IPS DF 4.7 (cell line): Measurements from ENCODE around the gene MID2.
"Not testable (repeated sequence)": the region's sequence is repeated elsewhere in the genome, so short reads cannot be mapped to it uniquely, and the experiment has no call there.

Source experiments
- DNase-seq: peaks from one replicate; pipeline ENCODE4 v3.0.0-alpha.2; 2013; ENCODE audit warnings: low spot score; ENCODE audit errors: extremely low read depth

MID2 gene

DNA sequence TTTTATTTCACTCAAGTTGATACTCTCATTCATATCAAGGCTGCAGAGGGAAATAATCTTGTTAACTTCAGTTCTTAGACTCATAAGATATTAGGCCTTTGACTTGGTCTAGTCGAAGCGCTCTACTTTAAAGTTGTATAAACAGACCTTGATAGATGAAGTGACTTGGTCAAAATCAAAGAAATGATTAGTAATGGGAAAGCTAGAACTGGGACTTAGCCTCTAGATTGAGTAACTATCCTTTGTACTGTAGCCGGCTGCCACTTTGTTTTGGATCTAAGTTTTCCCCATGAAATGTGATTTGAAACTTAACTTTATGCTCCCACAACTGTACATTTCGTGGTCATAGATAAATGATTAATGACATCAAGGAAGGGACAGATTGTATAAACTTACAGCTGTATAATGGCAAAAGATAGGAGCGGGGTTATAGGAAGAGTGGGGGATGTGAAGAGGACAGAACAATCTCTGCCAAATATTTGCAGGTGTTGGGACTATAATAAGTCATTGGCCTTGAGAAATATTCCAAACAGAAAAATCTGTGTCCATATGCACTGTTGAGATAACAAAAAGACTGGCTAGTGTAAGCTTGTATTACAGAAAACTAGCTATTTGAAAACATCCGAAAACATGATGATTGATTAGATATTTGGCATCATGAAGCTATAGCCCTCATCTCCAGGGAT is 17.2 kb downstream of the MID2 start:
- DNase-seq, result no peak

DNA sequence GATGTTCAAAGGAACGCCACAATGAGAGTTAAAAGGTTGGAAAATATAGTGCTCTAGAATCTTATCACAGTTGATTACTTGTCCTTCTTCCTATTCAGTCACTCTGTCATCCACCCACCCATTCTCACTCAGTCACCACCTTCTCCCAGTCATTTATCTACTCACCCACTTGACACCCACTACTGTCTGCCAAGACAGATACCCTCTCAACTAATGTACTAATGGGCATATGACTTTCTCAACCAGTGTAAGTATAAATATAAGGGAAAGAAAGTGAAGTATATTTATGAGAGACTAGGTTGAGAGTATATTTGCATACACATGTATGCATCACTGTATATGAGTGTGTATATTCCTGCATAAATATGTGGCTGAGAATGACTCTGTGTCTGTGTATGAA is 20.0 kb downstream of the MID2 start:
- DNase-seq, result no peak

DNA sequence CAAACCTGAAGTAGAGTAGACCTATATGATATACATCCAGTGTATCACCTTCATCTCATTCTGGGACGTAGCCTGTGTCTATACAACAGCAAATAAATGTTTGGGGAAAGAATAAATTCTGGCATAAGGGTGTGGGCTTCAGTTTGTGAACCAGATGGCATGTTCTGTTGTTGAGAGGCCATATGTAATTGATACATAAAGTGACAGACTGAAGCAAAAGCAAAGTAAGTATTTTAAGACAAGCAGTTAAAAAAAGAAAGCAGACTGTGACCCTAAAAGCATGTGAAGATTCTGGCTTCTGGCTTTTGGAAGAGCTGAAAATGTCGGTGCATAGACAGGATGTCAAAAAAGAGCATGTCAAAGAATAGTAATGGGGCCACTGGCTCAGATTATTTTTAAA is 22.9 kb downstream of the MID2 start:
- no peak for DNase-seq

DNA sequence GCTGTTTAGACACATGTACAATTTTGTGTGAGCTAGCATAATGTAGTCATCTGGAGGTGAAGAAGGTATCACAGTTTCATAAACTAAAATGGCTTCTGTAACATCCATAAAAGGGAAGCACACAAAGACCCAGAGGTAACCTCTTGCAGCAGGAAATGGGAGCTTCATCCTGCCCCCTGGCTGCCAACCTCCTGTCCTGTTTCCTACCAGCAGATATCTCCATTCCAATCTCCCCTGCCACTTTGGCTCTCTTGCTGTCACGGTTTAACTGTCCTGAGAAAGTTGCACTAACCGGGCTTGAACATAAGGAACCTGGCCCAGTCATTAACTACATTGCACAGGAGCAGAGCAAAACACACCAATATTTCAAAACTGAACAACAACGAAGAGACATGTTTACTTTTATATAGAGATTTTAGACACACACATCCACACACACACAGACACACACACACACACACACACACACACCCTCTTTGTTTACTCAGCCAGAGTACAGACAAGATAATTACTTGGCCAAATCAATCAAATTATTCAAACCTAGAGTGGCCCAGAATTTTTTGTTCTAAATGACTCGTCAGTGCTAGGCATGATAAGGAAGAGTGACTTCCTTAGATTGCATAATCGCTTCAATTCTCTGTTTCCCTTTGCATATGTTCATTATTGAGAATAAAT is 24.2 kb downstream of the MID2 start:
- no peak for DNase-seq

DNA sequence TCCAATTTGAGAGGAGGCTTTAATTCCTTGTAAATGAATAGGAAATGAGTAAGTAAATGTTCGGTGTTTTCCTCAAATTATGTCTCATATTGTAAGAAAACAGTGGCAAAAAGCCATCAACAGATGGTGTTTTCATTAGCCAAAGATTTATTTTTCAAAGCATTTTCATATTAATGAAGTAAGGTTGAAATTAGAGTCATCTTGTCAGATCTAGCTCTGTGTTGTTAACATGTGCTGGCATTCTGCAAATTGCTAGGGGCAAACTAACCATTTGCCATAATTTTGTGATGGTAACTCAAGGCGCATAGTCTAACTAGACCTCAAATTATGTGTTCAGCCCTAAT is 24.7 kb downstream of the MID2 start:
- DNase-seq, result no peak

DNA sequence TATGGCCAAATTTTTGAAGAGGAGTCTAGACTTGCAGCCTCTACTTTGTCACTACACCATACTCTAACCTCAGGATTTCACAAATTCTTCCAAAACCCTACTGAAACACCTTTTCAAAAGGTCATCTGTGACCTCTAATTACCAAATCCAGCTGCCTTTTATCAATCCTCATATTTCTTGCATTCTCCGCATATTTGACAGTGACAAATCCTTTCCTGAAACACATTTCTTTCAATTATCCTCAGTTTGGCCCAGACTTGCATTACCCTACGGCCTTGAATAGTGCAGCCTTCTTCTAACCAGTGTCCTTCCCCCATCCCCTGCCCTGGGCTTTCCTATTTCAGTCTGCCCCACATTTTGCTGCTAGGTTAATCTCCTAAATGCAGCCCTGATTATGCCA is 25.5 kb downstream of the MID2 start:
- no peak for DNase-seq

DNA sequence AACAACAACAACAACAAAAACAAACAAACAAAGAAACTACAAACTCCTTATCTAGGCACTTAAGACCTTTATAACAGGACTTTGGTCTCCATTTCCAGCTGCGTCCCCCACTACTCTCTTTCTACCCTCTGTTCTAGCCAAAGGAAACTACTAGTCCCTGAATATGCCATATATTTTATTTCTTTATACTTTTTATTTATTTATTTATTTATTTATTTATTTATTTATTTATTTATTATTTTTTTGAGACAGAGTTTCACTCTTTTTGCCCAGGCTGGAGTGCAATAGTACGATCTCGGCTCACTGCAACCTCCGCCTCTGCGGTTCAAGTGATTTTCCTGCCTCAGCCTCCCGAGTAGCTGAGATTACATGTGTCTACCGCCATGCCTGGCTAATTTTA is 26.0 kb downstream of the MID2 start:
- not testable (repeated sequence) for DNase-seq

DNA sequence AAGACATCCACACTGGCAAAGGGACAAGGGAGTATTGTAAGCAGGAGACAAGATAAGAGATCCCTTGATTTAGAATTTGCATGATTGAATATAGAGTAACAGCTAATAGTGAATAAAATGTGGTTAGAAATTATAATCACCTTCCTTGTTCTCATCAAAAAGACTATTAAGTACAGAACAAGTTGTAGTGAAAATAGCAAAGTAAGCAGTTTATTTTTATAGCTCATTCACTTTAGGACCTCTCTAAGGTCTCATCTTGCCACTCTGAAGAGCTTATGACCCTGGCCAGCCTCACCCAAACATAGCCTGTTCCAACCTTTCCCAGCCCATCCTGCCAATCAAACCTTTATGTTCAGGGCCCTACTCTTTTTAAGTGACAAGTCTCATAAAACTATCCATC is 30.6 kb downstream of the MID2 start:
- DNase-seq, result no peak

DNA sequence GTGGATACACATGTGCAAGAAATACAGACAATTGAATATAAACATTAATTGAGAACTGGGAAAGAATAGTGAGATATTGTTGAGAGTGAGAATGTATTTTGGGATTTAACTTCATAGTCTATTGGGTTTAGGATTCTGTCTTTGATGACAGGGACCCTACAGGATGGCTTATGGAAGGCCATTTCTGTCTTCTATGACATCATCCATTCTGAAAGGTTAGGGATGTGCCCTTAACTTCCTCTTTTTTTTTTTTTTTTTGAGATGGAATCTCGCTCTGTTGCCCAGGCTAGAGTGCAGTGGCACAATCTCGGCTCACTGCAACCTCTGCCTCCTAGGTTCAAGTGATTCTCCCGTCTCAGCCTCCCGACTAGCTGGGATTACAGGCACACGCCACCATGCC is 31.4 kb downstream of the MID2 start:
- DNase-seq, result not testable (repeated sequence)

DNA sequence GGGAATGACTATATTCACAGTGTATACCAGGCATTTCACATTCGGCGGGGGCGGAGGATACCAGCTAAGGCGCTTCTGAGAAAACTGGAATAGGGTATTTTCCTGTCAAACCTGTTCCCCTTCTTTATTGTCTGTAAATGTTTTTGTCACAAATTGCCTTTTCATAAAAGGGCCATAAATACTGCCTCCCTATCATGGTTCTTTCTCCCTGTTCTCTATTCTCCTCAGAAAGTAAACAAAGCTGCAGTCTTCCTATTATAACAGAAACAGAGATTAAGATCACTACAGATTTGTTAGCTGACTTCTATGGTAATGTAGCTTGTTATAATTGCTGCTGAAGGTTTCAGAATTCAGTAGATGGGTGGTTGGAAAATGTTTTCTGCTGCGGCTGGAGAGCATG is 32.2 kb downstream of the MID2 start:
- DNase-seq, result no peak

DNA sequence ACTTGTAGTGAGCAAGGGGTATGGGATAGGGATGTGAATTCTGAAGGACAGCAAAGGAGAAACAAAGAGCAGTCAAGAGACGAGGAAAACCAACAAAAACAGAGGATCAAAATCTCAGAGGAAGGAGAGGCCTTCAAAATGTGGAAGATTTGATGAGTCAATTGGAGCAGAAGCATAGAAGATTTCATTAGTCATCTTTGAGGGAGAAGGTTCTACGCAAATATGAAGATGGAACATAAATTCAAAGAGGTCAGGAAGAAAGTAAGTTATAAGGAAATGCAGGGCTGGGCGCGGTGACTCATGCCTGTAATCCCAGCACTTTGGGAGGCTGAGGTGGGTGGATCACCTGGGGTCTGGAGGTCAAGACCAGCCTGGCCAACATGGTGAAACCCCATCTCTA is 35.4 kb downstream of the MID2 start:
- DNase-seq, result no peak

DNA sequence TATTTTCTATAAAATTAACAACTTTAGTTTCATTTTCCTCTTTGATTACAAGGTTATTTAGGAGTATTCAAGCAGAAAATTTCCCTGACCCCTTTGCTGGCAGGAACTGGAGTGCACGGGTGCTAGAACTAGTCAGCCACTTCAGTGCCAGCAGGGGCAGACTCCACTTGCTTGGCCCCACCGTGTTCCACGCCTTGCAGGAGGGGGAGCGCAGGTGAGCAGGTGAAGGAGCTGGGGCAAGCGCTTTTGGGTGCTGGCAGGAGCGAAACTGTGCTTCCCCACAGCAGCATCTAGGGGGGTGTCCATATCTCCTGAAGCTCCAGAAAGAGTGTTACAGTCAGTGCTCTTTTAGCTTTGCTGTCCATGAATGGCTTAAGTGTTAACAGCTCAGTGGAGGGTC is 45.5 kb downstream of the MID2 start:
- DNase-seq, result no peak

DNA sequence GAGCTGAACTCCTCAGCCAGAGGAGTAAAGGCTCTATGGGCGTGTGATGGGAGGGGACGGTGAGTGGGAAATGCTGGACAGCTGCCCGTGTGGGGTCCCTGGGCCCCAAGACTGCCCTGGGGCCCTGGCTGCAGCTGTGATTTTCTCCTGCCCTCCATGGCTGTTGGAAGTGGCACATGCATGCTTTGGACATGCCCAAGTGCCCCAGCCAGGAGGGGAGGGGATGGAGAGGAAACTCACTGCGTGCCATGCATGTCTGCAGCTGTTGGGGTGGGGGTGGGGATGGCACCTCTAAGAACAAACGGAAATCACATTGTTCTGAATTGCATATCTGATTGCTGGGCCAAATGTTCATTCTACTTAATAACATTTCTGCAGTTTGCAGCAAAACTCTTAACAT is 52.4 kb downstream of the MID2 start:
- DNase-seq, result no peak

DNA sequence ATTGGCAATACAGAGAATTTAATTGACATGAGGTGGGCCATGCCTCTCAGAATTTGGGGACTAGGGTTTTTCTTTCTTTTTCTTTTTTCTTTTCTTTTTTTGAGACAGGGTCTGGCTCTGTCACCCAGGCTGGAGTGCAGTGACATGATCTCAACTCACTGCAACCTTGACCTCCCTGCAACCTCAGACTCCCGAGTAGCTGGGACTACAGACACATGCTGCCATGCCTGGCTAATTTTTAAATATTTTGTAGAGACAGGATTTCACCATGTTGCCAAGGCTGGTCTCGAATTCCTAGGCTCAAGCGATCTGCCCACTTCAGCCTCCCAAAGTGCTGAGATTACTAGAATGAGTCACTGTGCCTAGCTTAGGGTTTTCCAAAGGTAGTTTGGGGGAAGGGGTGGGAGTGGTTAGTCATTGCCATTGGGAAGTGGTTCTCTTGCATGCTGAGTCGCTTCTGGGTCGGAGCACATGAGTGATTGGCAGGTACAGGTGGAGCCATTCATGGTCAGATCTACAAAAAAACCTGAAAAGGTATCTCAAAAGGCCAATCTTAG is 54.5 kb downstream of the MID2 start:
- DNase-seq, result no peak

DNA sequence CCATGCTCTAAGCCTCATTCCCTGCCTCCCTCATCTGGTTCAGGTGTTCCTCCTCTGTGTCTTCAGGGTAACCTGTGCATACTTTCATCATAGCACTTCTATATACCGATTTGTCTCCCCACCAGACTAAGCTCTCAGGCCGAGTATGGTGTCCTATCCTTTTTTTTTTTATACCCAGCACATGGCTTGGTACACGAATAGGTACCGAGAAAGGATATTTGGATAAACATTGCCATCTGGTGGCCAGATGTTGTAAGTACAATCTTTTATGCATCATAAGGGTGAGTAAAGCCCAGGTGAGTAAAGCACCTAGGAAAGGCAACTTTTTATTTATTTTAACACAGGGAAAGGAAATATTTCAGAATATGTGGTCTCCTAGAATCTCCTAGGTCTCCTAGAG is 68.4 kb downstream of the MID2 start:
- peak; percentile 30 for DNase-seq

DNA sequence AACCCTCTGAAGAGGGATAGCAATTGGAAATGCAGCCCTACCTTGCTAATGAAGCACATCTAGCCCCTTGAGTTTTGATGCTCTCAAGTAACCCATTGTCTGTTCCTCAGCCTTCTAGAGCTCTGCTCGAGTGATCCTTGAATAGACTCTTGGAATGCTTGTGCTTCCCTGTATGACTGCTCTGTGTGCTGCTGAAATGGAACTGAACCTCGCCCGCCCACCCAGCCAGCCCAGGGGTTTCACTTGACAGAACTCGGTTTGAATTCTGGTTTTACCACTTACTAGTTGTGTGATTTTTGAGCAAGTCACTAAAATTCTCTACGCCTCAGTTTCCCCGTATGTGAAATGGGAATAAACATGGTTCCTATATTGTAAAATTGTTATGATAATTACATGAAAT is 77.1 kb downstream of the MID2 start:
- DNase-seq, result no peak

DNA sequence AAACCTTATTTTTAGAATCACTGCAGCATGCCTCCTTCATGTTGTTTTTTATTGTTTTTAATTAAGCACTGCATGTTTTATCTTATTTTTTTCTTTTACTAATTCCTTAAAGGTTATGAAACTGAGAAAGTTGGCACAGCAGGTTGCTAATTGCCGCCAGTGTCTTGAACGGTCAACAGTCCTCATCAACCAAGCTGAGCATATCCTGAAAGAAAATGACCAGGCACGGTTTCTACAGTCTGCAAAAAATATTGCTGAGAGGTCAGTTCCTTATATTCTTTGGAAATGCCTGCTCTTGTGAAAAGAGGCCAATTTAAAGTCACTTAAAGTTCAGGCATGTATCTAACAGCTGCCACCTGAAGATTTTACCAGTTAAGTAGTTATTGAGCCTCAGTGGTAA is 79.7 kb downstream of the MID2 start:
- DNase-seq, result no peak

DNA sequence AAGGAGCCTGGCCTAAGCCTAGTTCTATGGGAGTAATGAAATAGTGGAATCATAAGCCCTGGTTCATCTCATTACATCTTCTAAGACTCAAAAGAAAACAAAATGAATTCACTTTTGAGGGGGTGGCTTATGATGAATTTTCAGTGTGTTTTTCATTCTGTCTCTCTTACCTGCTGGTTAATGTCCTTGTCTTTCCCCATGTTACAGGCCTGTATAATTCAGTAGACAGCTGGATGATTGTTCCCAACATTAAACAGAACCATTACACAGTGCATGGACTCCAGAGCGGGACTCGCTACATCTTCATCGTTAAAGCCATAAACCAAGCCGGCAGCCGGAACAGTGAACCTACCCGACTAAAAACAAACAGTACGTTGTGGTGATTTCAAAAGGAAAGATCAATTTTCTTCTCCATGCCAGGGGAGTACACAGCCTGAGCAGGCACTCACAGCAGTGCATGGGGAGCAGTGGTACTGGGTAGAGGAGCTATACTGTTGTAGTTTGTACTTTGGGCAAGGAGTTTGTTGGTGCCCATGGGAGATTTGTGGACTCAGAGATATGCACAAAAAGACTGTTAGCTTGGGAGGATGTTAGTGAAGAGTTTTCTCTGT is 98.6 kb downstream of the MID2 start:
- DNase-seq, result no peak

DNA sequence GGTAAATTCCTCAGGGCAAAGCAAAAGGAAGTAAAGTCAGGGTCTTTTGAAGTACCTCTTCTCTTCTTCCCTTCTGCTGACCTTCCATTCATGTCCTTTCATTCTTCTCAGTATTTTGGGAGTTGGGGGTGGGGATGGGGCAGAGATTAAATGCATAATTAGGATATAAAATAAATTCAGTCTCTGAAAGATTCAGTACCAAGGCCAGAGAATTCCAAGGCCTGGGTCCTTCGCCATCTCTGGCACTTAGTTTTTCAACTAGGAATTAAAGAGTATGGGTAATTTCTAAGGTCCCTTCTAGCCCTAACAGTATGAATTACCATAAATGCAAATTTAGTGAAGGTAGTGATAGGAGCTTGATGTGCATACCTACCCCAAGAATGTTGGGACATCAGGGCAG is 108.6 kb downstream of the MID2 start:
- no peak for DNase-seq

DNA sequence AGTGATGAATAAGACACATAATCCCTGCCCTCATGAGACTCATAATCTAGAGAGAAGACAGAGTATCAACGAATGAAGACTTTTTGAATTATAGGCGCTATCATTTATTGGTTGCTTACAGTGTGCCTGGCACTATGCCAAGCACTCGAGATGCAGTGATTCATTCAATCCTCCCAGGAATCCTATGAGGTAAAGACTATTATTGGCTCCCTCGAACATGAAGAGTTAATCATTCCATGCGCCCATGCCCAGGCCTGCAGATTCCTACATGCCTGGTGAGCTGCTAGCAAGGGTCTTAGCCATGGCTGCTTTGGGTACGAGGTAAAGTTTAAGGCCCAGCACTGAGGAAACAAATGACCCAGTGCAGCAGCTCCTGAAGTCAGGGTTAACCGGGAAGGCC is 109.5 kb downstream of the MID2 start:
- DNase-seq, result no peak

DNA sequence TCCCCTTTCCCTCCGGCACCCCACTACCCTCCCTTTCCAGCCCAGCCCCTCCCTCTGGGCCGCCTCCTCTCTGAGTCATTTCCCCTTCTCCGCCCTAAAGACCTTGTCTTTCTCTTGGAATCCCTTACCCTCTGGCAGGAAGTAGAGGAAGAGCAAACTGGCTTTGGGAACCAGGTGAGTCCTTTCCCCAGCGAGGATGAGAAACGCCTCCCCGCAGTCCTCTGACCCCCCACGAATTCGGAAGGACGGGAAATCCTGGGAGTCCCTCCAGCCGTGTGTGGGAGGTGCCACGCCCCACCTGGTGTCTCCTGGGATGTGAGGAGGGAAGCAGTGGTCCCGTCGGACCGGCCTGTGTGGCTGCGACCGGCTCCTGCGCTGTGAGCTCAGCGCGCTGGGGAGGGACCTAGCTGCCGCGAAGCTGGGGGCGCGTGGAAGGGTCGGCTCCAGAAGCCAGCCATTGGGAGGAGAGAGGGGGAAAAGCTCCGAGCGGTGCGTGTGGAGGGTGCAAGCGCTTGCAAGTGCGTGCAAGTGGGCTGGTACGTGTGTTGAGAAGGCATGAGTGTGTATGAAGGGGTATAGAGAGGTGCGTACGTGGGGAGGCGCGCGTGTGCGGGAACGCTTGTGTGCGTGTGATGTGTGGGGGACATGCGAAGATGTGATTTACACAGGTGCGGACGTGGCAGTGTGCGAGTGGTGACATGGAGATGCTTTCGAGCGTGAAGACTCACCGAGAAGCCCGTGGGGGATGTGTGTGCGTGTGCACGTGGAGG is 110.2 kb downstream of the MID2 start:
- DNase-seq, result no peak

DNA sequence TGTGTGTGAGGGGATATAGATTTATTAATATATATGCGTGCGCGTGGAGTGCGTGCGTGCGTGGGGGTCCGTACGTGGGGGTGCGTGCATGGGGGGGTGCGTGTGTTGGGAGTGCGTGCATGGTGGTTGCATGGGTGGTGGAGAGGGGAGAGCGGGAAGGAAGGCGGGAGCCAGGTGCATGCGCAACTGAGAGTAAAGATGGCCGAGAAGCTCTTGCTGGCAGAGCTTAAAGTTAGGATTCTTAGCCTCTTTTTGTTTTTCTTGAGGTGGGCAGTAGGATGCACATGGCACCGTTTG is 110.7 kb downstream of the MID2 start:
- no peak for DNase-seq
